GM12892 (cell line): ENCODE data around the gene SPDYE1.
A peak's percentile ranks its signal among the peaks of the same experiment; 100 is the strongest.
"Not testable (repeated sequence)": the region's sequence is repeated elsewhere in the genome, so short reads cannot be mapped to it uniquely, and the experiment has no call there.

Experiments used
- DNase-seq: peaks from one replicate; pipeline ENCODE4 v3.0.0; 2011; ENCODE audit not compliant: insufficient read length
- FAIRE-seq: peaks from 2 replicates; lab custom pipeline; 2011; peaks lifted over from hg19 to GRCh38; lab: Jason Lieb, UNC
- POLR2A ChIP-seq: IDR thresholded peaks from 2 replicates; pipeline ENCODE4 v1.6.1; 2011; ENCODE audit warnings: low read depth, low read length, control low read depth
- POLR2AphosphoS5 ChIP-seq: IDR thresholded peaks from 2 replicates; pipeline ENCODE4 v1.6.1; 2011; ENCODE audit warnings: low read depth, low read length, control low read depth
- TAF1 ChIP-seq: IDR thresholded peaks from 2 replicates; pipeline ENCODE4 v1.6.1; 2011; ENCODE audit warnings: low read depth, mild to moderate bottlenecking, control low read depth, low read length, borderline replicate concordance

SPDYE1 gene

DNA sequence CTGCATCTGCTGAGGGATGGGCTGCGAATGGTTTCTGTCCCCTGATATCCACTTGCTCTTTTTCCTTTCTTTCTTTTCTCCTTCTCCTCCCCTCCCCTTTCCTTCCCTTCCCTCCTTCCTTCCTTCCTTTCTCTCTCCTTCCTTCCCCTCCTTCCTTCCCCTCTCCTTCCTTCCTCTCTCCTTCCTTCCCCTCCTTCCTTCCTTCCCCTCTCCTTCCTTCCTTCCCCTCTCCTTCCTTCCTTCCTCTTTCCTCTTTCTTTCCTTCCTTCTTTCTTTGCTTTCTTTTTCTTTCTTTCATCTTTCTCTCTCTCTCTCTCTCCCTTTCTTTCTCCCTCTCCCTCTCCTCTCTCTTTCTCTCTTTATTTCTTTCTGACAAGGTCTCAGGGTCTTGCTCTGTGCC is 20.2 kb upstream of the SPDYE1 start:
- TF ChIP-seq POLR2A (no peak), TAF1 (no peak), POLR2AphosphoS5 (no peak)
- no peak for DNase-seq
- no peak for FAIRE-seq

GRCh38 chr7:43978102-43978501 is 19.6 kb upstream of the SPDYE1 start:
- not testable (repeated sequence) for FAIRE-seq

DNA sequence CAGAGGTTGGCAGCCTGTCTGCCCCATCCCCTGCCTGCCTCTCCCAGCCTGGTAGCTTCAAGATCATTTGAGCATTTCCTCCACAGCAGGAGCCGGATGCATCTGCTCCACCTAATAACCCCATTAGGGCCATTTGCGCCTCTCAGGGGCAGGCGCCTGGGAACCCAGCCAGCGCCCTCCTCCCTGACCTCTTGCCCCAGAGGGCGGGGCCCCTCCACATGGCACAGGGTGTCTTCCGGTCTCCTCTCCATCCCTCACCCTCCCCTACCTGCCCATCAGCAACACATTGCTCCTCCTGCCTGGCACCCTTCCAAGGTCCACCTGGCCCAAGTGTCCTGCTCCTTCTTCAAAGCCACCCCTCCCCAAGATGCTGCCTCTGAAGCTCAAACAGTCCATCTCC is 14.8 kb upstream of the SPDYE1 start:
- DNase-seq, FAIRE-seq: not testable (repeated sequence)

More at GRCh38 chr7:43978102-43978501, 19.6 kb upstream of the SPDYE1 start:
- DNase-seq, result not testable (repeated sequence)

DNA sequence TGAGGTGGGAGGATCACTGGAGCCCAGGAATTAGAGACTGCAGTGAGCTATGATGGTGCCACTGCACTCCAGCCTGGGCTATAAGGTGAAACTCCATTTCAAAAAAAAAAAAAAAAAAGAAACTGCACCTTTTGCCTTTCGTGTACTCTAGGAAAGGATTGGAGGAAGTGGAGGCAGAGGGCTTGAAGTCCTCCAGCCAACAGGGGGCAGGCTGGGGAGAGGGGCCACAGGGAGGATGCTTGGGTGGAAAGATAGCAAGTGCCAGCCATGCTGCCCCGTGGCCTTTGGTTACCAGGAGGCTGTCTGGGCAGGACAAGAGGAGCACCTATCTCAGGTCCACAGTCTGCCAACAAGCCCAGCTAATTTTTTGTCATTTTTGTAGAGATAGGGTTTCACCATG is 14.0 kb upstream of the SPDYE1 start:
- FAIRE-seq, result not testable (repeated sequence)

GRCh38 chr7:43985904-43986864 is 11.5 kb upstream of the SPDYE1 start:
- not testable (repeated sequence) for FAIRE-seq
- DNase-seq, result peak; percentile 61

More for the DNA sequence above, 14.0 kb upstream of the SPDYE1 start:
- DNase-seq, result not testable (repeated sequence)

GRCh38 chr7:43987476-43987875 is 10.2 kb upstream of the SPDYE1 start:
- not testable (repeated sequence) for DNase-seq, FAIRE-seq

GRCh38 chr7:43990011-43990585 is 7.6 kb upstream of the SPDYE1 start:
- not testable (repeated sequence) for FAIRE-seq

DNA sequence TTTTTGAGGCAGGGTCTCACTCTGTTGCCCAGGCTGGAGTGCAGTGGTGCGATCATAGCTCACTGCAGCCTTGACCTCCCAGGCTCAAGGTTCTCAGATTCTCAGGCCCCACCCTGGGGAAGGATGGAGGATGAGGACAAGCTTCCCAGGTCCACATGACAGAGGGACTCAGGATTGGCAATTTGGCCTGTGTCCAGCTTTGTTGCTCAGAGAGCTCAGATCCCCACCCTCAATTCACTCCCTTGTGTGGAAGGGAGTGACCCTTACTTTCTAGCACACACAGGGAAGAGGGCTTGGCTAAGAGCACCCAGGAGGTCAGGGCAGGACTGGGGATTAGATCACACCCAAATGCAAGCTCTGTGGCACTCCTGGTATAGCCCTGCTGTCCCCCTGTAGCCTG is 6.9 kb upstream of the SPDYE1 start:
- FAIRE-seq, DNase-seq: not testable (repeated sequence)

More at GRCh38 chr7:43990011-43990585, 7.6 kb upstream of the SPDYE1 start:
- not testable (repeated sequence) for DNase-seq

DNA sequence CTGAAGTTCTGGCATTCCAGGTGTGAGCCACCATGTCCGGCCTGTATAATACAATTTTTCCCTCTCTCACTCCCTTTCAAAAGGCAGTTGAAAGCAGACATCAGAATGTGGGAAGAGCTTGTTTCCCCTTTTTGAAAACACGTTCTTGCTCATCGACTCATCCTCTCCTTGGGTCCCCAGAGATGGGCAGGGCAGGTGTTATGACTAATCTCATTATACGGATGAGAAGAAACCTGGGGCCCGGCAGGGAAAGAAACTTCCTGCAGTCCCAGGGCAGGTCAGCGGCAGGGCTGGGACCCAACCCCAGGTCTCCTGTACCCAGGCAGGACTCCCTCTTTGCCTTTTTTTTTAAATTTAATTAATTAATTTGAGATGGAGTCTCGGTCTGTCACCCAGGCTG is 4.8 kb upstream of the SPDYE1 start:
- DNase-seq, FAIRE-seq: not testable (repeated sequence)

GRCh38 chr7:43994681-43995080 is 3.0 kb upstream of the SPDYE1 start:
- not testable (repeated sequence) for FAIRE-seq, DNase-seq

DNA sequence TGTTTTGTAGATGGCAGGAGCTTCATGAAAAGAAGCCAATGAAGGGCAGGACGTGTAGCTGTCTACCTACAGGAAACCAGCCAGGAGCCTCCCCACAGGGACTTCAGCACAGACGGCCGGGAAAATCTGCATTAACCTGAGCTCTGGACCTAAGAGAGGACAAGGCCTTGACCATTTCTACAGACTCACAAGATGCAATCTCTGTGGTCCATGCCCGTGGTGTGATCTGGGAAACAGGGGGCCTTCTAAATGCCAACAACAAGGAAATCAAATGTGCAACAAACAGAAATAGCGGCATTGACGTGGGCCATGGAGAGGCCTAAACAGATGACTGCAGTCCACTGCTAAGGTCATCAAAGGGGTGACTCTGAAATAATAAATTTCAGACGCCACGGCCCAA is 14.4 kb downstream of the SPDYE1 start:
- not testable (repeated sequence) for FAIRE-seq, DNase-seq

DNA sequence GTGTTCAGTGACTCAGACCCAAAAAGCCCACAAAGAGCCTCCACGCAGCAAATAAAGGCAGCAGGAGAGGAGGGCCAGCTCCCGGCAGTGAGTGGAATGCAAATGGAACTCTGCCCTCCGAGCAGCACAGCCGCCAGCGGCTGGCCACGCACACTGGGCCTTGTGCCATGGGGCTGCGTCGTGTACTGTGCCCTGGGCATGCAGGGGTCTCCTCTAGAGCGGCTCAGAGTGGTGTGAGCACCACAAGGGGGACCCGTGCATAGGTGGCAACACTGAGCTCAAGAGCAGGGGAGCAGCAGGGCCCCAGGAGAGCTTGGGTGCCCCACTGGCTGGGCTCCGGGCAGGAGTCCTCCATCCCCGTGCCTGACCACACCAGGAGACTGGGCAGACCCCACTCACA is 17.4 kb downstream of the SPDYE1 start:
- not testable (repeated sequence) for DNase-seq, FAIRE-seq

DNA sequence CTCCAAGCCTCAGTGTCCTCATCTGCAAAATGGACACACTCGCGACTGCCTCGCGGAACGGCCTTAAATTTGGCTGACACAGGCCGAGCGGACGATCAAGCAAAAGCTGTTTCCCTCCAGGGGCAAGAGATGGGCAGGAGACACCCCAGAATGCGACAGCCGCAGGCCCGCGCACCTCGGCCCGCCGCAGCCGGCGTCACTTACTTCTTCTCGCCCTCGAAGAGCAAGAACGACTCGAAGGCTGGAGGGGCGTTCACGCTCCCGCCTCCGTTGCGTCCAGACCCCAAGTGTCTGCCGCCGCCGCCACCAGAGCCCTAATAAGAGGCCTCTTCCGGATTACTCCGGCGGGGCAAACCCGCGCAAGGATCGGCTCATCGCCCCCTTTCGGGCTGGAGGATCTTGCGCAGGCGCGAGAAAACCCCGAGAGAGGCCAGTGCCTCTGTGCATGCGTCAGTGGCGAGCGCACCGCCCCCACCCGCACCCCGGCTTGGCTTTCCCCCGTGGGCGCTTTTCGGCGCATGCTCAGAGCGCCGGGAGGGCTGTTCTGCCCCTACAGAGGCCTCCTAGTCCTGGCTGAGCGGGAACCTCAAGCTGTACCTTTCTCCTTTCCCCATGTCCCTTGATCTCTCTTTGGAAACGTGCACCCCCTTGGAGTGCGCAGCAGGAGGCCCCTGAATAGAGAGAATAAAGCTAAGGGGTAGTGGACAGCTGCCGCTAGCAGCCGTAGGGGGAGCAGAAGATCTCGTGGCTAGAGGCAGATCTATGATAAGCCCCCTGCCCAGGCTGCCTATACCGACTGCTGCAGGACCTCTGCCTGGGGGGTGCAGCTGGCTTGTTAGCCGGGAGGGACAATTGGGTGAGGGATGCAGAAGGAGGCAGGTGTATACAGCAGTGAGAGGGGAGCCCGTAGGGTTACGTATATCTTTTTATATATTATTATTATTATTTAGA is 21.4 kb downstream of the SPDYE1 start:
- DNase-seq, result peak; percentile 95
- not testable (repeated sequence) for FAIRE-seq
- TF ChIP-seq POLR2AphosphoS5 (peak; percentile 78), TAF1 (peak; percentile 90; the same call in 1 of the 2 replicates), POLR2A (peak; percentile 86)

DNA sequence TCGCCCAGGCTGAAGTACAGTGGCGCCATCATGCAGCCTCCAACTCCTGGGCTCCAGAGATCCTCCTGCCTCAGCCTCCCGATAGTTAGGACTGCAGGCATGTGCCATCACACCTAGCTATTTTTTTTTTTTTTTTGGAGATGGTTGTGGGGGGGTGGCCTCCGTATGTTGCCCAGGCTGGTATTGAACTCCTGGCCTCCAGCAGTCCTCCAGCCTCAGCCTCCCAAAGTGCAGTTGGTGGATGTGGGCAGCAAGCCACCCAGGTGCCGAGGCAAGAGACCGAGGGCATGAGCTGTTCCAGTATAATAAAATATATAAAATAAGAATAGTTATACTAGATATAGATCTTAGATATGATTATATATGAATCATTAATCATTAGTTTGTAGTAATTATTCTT is 22.1 kb downstream of the SPDYE1 start:
- DNase-seq, FAIRE-seq: not testable (repeated sequence)

GRCh38 chr7:44022069-44022468 is 24.4 kb downstream of the SPDYE1 start:
- not testable (repeated sequence) for DNase-seq, FAIRE-seq

DNA sequence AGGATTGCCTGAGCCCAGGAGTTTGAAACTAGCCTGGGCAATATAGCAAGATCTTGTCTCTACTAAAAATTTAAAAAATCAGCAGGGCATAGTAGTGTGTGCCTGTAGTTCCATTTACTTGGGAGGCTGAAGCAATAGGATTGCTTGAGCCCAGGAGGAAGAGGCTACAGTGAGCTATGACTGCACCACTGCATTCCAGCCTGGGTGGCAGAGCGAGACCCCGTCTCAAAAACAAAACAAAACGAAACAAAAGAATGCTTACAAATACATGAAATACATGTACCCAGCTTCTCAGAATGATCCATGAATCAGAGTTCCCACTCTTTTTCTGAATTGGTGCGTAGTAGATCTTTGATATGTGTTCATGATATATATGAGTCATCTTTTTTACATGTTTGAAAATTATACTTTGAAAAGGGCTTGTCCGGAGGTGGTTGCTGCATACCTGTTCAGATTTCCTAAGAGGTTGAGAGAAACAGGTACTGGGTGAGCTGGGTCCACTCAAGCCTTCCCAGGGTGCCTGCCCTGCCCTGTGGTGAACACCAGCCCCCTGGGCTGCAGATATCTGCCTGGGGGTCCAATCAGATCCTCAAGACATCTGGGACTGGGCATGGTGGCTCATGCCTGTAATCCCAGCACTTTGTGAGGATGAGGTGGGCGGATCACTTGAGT is 25.2 kb downstream of the SPDYE1 start:
- DNase-seq, FAIRE-seq: not testable (repeated sequence)

- FAIRE-seq, DNase-seq: not testable (repeated sequence)
These were observed 31.7 kb downstream of the SPDYE1 start for GRCh38 chr7:44029433-44029832.

- not testable (repeated sequence) for DNase-seq, FAIRE-seq
These were observed 32.3 kb downstream of the SPDYE1 start for GRCh38 chr7:44030029-44030428.
